IMR-90 (cell line): ENCODE measurements around the gene GLRA3. TPM values are rescaled to one million over a fixed set of nuclear protein-coding genes. Genes with fewer than 3 reads are reported as not detected.

Experiments used
- ATAC-seq: fragments of 200-7000 bp; cut with Tn5 transposase; 2 replicates; pipeline ENCODE4 v1.9.1; 2020; ENCODE audit warnings: low read depth, mild to moderate bottlenecking, moderate library complexity
- BruUV-seq: library from RNA; stranded (reverse); fragments of 400-500 nt; replicated peaks from 2 replicates; lab custom pipeline; 2021; lab: Mats Ljungman, UMichigan
- CTCF ChIA-PET: fragments of 300-600 bp; formaldehyde crosslinking; extraction: SDS; loops from one replicate; lab custom pipeline; 2021; ENCODE audit warnings: antibody characterized with exemption; lab: Yijun Ruan, JAX
- POLR2A ChIA-PET: fragments of 300-600 bp; sonication (Branson Sonifier 250); formaldehyde crosslinking; loops from one replicate; lab custom pipeline; 2022; ENCODE audit warnings: antibody characterized with exemption; ENCODE audit not compliant: unreplicated experiment; lab: Charles Lee
- DNase-seq: peaks from one replicate; pipeline ENCODE4 v3.0.0; 2013
- H2AFZ ChIP-seq: replicated peaks from 2 replicates; pipeline ENCODE3; 2013; ENCODE audit warnings: low read length, mild to moderate bottlenecking; ENCODE audit not compliant: poor library complexity
- H2AK5ac ChIP-seq: 2 replicates; pipeline ENCODE4 v1.6.1; 2013; ENCODE audit warnings: low read depth, low read length, inconsistent platforms
- H2AK9ac ChIP-seq: replicated peaks from 2 replicates; pipeline ENCODE3; 2013; ENCODE audit warnings: mild to moderate bottlenecking, low read depth, low read length, moderate library complexity; ENCODE audit not compliant: poor library complexity
- H2BK120ac ChIP-seq: 2 replicates; pipeline ENCODE4 v1.6.1; 2013; ENCODE audit warnings: low read depth, low read length, inconsistent platforms
- H2BK15ac ChIP-seq: 3 replicates; pipeline ENCODE4 v1.6.1; 2013; ENCODE audit warnings: low read depth, low read length, inconsistent platforms
- H2BK20ac ChIP-seq: 2 replicates; pipeline ENCODE4 v1.6.1; 2013; ENCODE audit warnings: low read depth, mild to moderate bottlenecking, inconsistent platforms, low read length, moderate library complexity
- H2BK5ac ChIP-seq: 2 replicates; pipeline ENCODE4 v1.6.1; 2013; ENCODE audit warnings: mild to moderate bottlenecking, low read depth, low read length, inconsistent platforms; ENCODE audit not compliant: poor library complexity, severe bottlenecking
- H3K14ac ChIP-seq: replicated peaks from 2 replicates; pipeline ENCODE4 v1.6.1; 2013; ENCODE audit warnings: low read depth, low read length, inconsistent platforms
- H3K18ac ChIP-seq: 2 replicates; pipeline ENCODE4 v1.6.1; 2013; ENCODE audit warnings: low read depth, low read length, control low read depth
- H3K23ac ChIP-seq: 2 replicates; pipeline ENCODE4 v1.6.1; 2013; ENCODE audit warnings: low read depth, low read length, inconsistent platforms
- H3K27ac ChIP-seq: 2 replicates; pipeline ENCODE4 v1.5.1; 2013; ENCODE audit warnings: mild to moderate bottlenecking, control low read depth, low read length; ENCODE audit not compliant: insufficient read depth
- H3K27me3 ChIP-seq: 2 replicates; pipeline ENCODE4 v1.6.1; 2013; ENCODE audit warnings: low read length; ENCODE audit not compliant: control insufficient read depth, insufficient read depth
- H3K36me3 ChIP-seq: 2 replicates; pipeline ENCODE4 v1.6.1; 2013; ENCODE audit warnings: low read length, mixed read lengths; ENCODE audit not compliant: control insufficient read depth, insufficient read depth
- H3K4ac ChIP-seq: 2 replicates; pipeline ENCODE4 v1.6.1; 2013; ENCODE audit warnings: low read depth, low read length, inconsistent platforms
- H3K4me1 ChIP-seq: 2 replicates; pipeline ENCODE4 v1.6.1; 2013; ENCODE audit warnings: low read length, mixed read lengths; ENCODE audit not compliant: control insufficient read depth, insufficient read depth
- H3K4me2 ChIP-seq: 2 replicates; pipeline ENCODE4 v1.6.1; 2013; ENCODE audit warnings: low read depth, mild to moderate bottlenecking, control low read depth, low read length, moderate library complexity
- H3K4me3 ChIP-seq: 2 replicates; pipeline ENCODE4 v1.5.1; 2013; ENCODE audit warnings: low read depth, mild to moderate bottlenecking, control low read depth, low read length, moderate library complexity; ENCODE audit not compliant: insufficient read depth
- H3K56ac ChIP-seq: 2 replicates; pipeline ENCODE4 v1.6.1; 2013; ENCODE audit warnings: low read length, inconsistent platforms; ENCODE audit not compliant: insufficient read depth; ENCODE audit errors: extremely low read depth
- H3K79me1 ChIP-seq, 2 experiments: 2 replicates each; pipeline ENCODE4 v1.6.1; 2013; ENCODE audit warnings: low read length in 2 of 2, inconsistent platforms in 1 of 2, low read depth in 1 of 2
- H3K9ac ChIP-seq: 2 replicates; pipeline ENCODE4 v1.6.1; 2013; ENCODE audit warnings: low read depth, low read length, control low read depth
- H3K9me1 ChIP-seq: 2 replicates; pipeline ENCODE4 v1.6.1; 2013; ENCODE audit warnings: low read length, inconsistent platforms; ENCODE audit not compliant: insufficient read depth
- H3K9me3 ChIP-seq: 2 replicates; pipeline ENCODE4 v1.6.1; 2013; ENCODE audit warnings: low read length; ENCODE audit not compliant: control insufficient read depth, insufficient read depth
- H4K20me1 ChIP-seq: 2 replicates; pipeline ENCODE4 v1.6.1; 2013; ENCODE audit warnings: low read length, inconsistent platforms; ENCODE audit not compliant: insufficient read depth
- H4K5ac ChIP-seq: 2 replicates; pipeline ENCODE4 v1.6.1; 2013; ENCODE audit warnings: mild to moderate bottlenecking, low read depth, low read length, control low read depth
- H4K8ac ChIP-seq, 2 experiments: 2 replicates each; pipeline ENCODE4 v1.6.1; 2013; ENCODE audit warnings: low read depth in 2 of 2, low read length in 2 of 2, control low read depth in 1 of 2, inconsistent platforms in 1 of 2
- H4K91ac ChIP-seq: 2 replicates; pipeline ENCODE4 v1.6.1; 2013; ENCODE audit warnings: low read depth, low read length, inconsistent platforms; ENCODE audit not compliant: insufficient read depth
- CHD1 ChIP-seq: IDR thresholded peaks from 2 replicates; pipeline ENCODE4 v1.6.1; 2012; ENCODE audit warnings: low read depth, low read length, improper control_type of control experiment
- CTCF ChIP-seq: conservative IDR thresholded peaks from 2 replicates; pipeline ENCODE4 v1.5.1; 2012; ENCODE audit warnings: mild to moderate bottlenecking, low read depth, low read length, improper control_type of control experiment
- FOS ChIP-seq: fragments of 150-350 bp; IDR thresholded peaks from 2 replicates; pipeline ENCODE4 v1.6.1; 2016; ENCODE audit warnings: low read depth, low read length
- NFE2L2 ChIP-seq: fragments of 150-350 bp; IDR thresholded peaks from 2 replicates; pipeline ENCODE4 v1.6.1; 2016; ENCODE audit warnings: low read depth, mild to moderate bottlenecking, low read length
- RAD21 ChIP-seq: IDR thresholded peaks from 2 replicates; pipeline ENCODE4 v1.6.1; 2012; ENCODE audit warnings: low read length, improper control_type of control experiment
- RCOR1 ChIP-seq: IDR thresholded peaks from 2 replicates; pipeline ENCODE4 v1.6.1; 2012; ENCODE audit warnings: mild to moderate bottlenecking, low read length, improper control_type of control experiment; ENCODE audit not compliant: insufficient replicate concordance
- WGBS, 2 experiments: methylation state at CpG; one replicate each; pipeline versions ENCODE4 v1.1.5 to v1.1.7; 2013; ENCODE audit warnings: missing lambda C conversion rate in 2 of 2; ENCODE audit not compliant: insufficient read length in 1 of 2; ENCODE audit errors: extremely low coverage in 2 of 2; 5-methylcytosine and 5-hydroxymethylcytosine counted together
- dilution Hi-C: fragments of 300-500 bp; cut with HindIII; formaldehyde crosslinking; loops from one replicate; pipeline ENCODE4 v1.14.3; 2018; ENCODE audit warnings: low sequenced_read_pairs; ENCODE audit not compliant: unreplicated experiment
- in situ Hi-C: fragments of 300-500 bp; cut with MboI; formaldehyde crosslinking; loops from 3 replicates; pipeline ENCODE4 v1.14.3; 2019; ENCODE audit warnings: low sequenced_read_pairs, inconsistent platforms, mixed read lengths
- intact Hi-C: fragments of 100-400 bp; cut with micrococcal nuclease; formaldehyde crosslinking; loops from 2 replicates; pipeline ENCODE4 v1.10.0; 2022
- polyA plus RNA-seq, 3 experiments: library from polyadenylated mRNA; depleted of rRNA; stranded (reverse); fragments of >200 nt; gene quantifications; 2 replicates each; pipeline ENCODE4 v1.2.3, GENCODE V29; 2012; ENCODE audit warnings: low replicate concordance in 1 of 3
- total RNA-seq: library from RNA; depleted of rRNA; stranded (reverse); fragments of >200 nt; gene quantifications from 2 replicates; pipeline ENCODE4 v1.2.3, GENCODE V29; 2012

GLRA3 gene
- total and polyA plus RNA-seq, 2 of the 4 experiments (the other 2 are of a cell fraction) = not detected

DNA sequence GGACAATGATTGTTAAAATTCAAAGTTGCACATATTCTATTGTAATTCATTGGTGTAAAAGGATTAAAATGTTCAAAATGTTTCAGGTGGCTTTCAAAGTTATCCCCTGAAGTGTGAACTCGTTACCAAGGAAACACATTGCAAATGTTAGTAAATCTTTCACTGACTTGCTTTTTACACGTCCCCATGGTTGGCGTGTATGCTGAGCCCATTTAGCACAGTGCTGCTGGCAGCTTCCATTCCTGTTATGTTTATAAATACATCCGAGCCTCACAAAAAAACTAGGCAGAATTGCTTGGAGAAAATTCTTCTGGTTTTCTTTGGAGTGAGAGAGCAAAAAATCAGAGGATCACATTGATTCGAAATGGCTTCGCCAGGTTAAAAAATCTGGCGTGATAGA, 200.9 kb downstream of the GLRA3 start:
- H4K8ac ChIP-seq = no peak overlapping the region
- DNase-seq (no peak), ATAC-seq (no peak)
- no peak overlapping the region for H3K4ac ChIP-seq
- H3K56ac ChIP-seq = no peak overlapping the region
- no peak overlapping the region for H3K4me3 ChIP-seq
- H3K79me1 ChIP-seq = no peaks in the 10 kb centered on the region
- H4K91ac ChIP-seq = no peak overlapping the region
- no peak overlapping the region for H3K23ac ChIP-seq
- H3K9me1 ChIP-seq = no peaks in the 10 kb centered on the region
- no peak overlapping the region for H2BK5ac ChIP-seq
- no peaks in the 10 kb centered on the region for H4K20me1 ChIP-seq
- intact Hi-C loops (no loop called here), in situ Hi-C loops (no loop called here), dilution Hi-C loops (no loop called here)
- H3K14ac ChIP-seq = no peak overlapping the region
- H3K18ac ChIP-seq = no peak overlapping the region
- no peaks in the 10 kb centered on the region for H3K9me3 ChIP-seq
- no peak overlapping the region for H3K9ac ChIP-seq
- H3K27ac ChIP-seq = no peak overlapping the region
- H2BK120ac ChIP-seq = no peak overlapping the region
- no peak overlapping the region for H3K4me2 ChIP-seq
- no peak overlapping the region for H2BK20ac ChIP-seq
- no peak overlapping the region for H4K5ac ChIP-seq
- no CpG with 5 or more reads among the region's 7 CpGs for WGBS, 2 experiments
- H3K27me3 ChIP-seq = no peaks in the 10 kb centered on the region
- no peak overlapping the region for H2AK5ac ChIP-seq
- H2AK9ac ChIP-seq = no peak overlapping the region
- CTCF ChIA-PET = no interaction called here
- no peak overlapping the region for H2AFZ ChIP-seq
- H3K36me3 ChIP-seq = no peaks in the 10 kb centered on the region
- TF ChIP-seq CHD1 = no peak
- TF ChIP-seq RCOR1 = no peak
- no peak for TF ChIP-seq FOS
- TF ChIP-seq CTCF = no peak
- TF ChIP-seq RAD21 = no peak
- no peak for TF ChIP-seq NFE2L2
- no TSS peak for BruUV-seq
- H3K4me1 ChIP-seq = no peaks in the 10 kb centered on the region
- POLR2A ChIA-PET = no interaction called here
- no peak overlapping the region for H2BK15ac ChIP-seq
